ENCODE measurements around the gene TNFRSF1B.

The TNFRSF1B gene

DNA sequence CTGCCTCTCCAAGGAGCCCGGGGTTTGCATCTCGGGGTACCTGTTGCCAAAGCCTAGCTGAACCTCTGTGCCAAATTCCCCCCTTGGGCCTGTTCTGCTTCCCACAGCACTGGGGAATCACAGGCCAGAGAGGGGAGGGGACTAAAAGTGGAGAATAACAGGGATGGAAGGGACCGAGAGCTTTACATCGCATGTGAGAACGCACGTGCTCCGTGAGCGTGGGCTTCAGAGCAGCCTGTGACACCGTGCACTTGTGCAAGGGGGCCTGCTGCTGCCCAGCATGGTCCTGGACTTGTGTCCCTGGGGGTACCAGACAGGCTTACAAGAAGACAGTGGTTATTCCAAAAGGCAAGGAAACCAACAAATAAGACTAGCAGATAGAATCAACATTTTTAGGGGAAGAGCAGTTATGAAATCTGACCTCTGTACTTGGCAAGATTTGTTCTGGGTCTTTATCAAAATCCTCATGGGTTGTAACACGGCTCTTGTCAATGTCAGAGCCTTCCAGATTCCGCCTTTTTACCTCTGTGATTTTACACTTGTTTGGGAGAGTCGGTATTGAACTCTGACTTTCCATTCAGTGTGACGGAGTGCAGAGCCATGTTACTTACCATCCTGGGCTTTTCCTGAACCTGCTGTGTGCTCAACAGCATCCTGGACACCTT is 36.2 kb upstream of the TNFRSF1B start:
- Histone ChIP-seq H3F3A (ENCODE audit: control insufficient read depth, insufficient read depth) (no peaks in the 10 kb centered on the region), H3K4me2 (ENCODE audit: low read length) (no peak overlapping the region), H3K9me2 (replicated peaks; ENCODE audit: control insufficient read depth, low read length) (no peaks in the 10 kb centered on the region), H4K20me1 (ENCODE audit: control insufficient read depth, insufficient read depth, low read depth, low read length) (no peaks in the 10 kb centered on the region), H3K9me3 (ENCODE audit: control insufficient read depth, insufficient read depth, low read length) (no peaks in the 10 kb centered on the region), H3K4me3 (ENCODE audit: low read length) (no peak overlapping the region), H3K79me2 (ENCODE audit: control insufficient read depth, low read length) (no peaks in the 10 kb centered on the region), H3K27ac (ENCODE audit: low read depth, low read length) (no peak overlapping the region), H3K4me1 (ENCODE audit: control insufficient read depth, low read length) (peaks cover under 1% of the 10 kb centered on the region; the same call in 1 of the 2 replicates), H3K27me3 (ENCODE audit: control insufficient read depth, low read length) (no peaks in the 10 kb centered on the region), H3K36me3 (ENCODE audit: control insufficient read depth, low read length) (no peaks in the 10 kb centered on the region)
- no peak for TF ChIP-seq CTCF (IDR thresholded peaks at IDR 0.05; ENCODE audit: low read depth, low read length, poor library complexity, severe bottlenecking)
- TF ChIP-seq EZH2phosphoT487 (IDR thresholded peaks at IDR 0.05; ENCODE audit: borderline replicate concordance, low read length) = no peak

- Histone ChIP-seq H3K27ac (ENCODE audit: low read depth, low read length) (no peak overlapping the region), H3K4me2 (ENCODE audit: low read length) (no peak overlapping the region), H3K27me3 (ENCODE audit: control insufficient read depth, low read length) (no peaks in the 10 kb centered on the region), H3K79me2 (ENCODE audit: control insufficient read depth, low read length) (no peaks in the 10 kb centered on the region), H3K4me3 (ENCODE audit: low read length) (no peak overlapping the region), H3K9me2 (replicated peaks; ENCODE audit: control insufficient read depth, low read length) (no peaks in the 10 kb centered on the region), H3F3A (ENCODE audit: control insufficient read depth, insufficient read depth) (no peaks in the 10 kb centered on the region), H3K4me1 (ENCODE audit: control insufficient read depth, low read length) (no peaks in the 10 kb centered on the region), H3K36me3 (ENCODE audit: control insufficient read depth, low read length) (no peaks in the 10 kb centered on the region), H3K9me3 (ENCODE audit: control insufficient read depth, insufficient read depth, low read length) (no peaks in the 10 kb centered on the region), H4K20me1 (ENCODE audit: control insufficient read depth, insufficient read depth, low read depth, low read length) (no peaks in the 10 kb centered on the region)
- TF ChIP-seq EZH2phosphoT487 (IDR thresholded peaks at IDR 0.05; ENCODE audit: borderline replicate concordance, low read length) (no peak), CTCF (IDR thresholded peaks at IDR 0.05; ENCODE audit: low read depth, low read length, poor library complexity, severe bottlenecking) (no peak)
These were observed 34.7 kb upstream of the TNFRSF1B start for GRCh38 chr1:12132078-12132477.

DNA sequence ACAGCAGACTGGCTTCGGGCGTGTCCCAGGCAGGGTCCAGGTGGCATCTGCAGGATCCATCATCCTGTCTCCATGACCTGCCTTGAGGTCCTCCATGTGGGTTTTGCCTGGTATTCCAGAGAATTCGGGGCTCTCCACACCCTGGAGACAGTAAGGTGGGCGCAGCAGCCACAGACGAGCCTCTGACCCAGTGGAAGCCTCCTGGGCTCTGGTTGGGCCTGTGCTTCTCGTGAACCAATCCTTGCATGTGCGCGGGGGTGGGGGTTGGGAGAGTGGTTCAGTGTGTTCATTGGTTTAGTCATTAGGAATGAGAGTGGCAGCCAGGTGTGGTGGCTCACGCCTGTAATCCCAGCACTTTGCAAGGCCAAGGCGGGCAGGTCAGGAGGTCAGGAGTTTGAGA is 32.1 kb upstream of the TNFRSF1B start:
- no peaks in the 10 kb centered on the region for H3K9me3 ChIP-seq (ENCODE audit: control insufficient read depth, insufficient read depth, low read length)
- no peak overlapping the region for H3K27ac ChIP-seq (ENCODE audit: low read depth, low read length)
- no peaks in the 10 kb centered on the region for H3F3A ChIP-seq (ENCODE audit: control insufficient read depth, insufficient read depth)
- H3K36me3 ChIP-seq (ENCODE audit: control insufficient read depth, low read length) = no peaks in the 10 kb centered on the region
- no peaks in the 10 kb centered on the region for H3K79me2 ChIP-seq (ENCODE audit: control insufficient read depth, low read length)
- no peak overlapping the region for H3K4me3 ChIP-seq (ENCODE audit: low read length)
- no peaks in the 10 kb centered on the region for H3K27me3 ChIP-seq (ENCODE audit: control insufficient read depth, low read length)
- no peak overlapping the region for H3K4me2 ChIP-seq (ENCODE audit: low read length)
- no peaks in the 10 kb centered on the region for H3K4me1 ChIP-seq (ENCODE audit: control insufficient read depth, low read length)
- H3K9me2 ChIP-seq (replicated peaks; ENCODE audit: control insufficient read depth, low read length) = no peaks in the 10 kb centered on the region
- H4K20me1 ChIP-seq (ENCODE audit: control insufficient read depth, insufficient read depth, low read depth, low read length) = no peaks in the 10 kb centered on the region
- TF ChIP-seq CTCF (IDR thresholded peaks at IDR 0.05; ENCODE audit: low read depth, low read length, poor library complexity, severe bottlenecking) (no peak), EZH2phosphoT487 (IDR thresholded peaks at IDR 0.05; ENCODE audit: borderline replicate concordance, low read length) (no peak)

Measured in DOHH2 (cell line).